ENCODE measurements around the gene ALK. TPM values are rescaled to one million over a fixed set of nuclear protein-coding genes. Genes with fewer than 3 reads are reported as not detected.

Gene ALK
- total RNA-seq, 2 donors from 2014 or later = not detected

DNA sequence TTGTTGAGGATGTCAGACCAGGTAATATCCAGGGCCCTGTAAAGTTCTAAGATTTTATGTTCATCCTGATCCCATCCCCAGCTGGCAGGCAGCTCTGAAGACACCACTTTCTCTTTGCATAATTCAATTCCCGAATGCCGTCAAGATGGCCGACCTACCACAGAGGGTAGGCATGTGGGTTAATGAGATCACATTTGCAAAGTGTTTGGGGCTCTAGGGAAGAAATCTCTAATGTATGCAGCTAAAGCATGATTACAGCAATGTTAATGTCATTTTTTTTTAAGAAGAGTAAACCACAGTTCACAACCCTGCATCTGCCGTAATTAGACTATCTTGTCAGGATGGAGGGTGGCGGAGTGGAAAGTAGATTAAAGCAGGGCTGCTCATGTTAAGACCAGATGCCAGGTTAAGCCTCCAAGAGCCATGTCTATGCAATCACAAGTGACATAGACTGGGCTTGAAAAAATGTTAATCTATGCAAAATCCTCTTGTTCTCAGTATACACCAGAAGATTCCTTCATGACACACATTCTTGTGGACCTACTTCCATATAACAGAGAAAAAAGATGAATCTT, 131.4 kb downstream of the ALK start:
- no peak overlapping the region for H3K4me3 Mint-ChIP-seq
- no peak for ATAC-seq
- no peaks in the 10 kb centered on the region for H3K36me3 Mint-ChIP-seq
- H3K9me3 Mint-ChIP-seq = no peaks in the 10 kb centered on the region
- no peak overlapping the region for H3K27ac Mint-ChIP-seq
- H3K27me3 Mint-ChIP-seq = peaks cover 13 to 30% of the 10 kb centered on the region in 2 donors
- DNase-seq (ENCODE audit: low spot score) = no peak
- H3K4me1 Mint-ChIP-seq (ENCODE audit: low read depth in 2 of 2) = no peaks in the 10 kb centered on the region

DNA sequence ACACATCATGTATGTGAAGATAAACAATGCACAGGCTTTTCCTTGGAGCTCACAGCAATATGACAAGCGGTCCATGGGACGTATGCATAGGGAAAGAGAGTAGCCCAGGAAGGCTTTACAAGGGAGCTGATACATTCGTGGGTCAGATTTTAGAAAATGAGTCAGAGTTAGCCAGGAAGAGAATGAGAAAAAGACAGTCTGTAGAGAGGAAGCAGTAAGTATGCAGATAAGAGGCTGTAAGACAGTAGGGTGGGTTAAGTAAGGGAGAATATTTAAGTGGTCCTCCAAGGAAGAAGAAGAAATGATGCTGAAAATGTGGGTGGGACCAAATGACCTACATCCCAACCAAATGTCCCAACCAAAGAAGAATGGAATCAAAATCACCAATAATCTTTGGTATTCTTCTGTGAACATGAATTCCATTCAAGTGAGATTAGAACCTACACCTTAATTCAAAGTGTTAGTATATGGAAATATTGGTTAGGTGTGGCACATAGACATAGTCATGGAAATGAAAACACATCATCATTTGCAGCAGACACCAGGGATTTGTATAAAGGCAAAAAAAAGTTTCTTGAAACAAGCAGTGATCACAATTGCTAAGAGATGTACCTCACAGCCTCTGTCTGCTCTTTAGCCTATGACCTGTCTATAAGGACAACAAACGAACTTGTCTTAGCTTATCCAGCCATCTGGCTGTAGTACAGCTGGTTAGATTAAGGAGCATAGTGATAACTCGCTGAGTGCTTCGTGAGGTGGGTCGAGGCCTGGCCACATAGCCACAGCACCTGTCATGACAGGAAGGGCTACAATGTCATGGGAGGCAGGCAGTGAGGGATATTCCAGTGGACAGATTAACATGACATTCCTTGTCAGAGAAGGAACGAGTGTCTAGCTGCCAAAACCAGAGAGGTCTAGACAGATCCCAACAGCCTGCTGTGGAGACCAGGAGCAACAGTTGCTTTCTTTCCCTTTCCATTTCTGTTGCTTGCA, 133.6 kb downstream of the ALK start:
- ATAC-seq = no peak
- Mint-ChIP-seq H3K27ac (no peak overlapping the region), H3K27me3 (peaks cover 16 to 37% of the 10 kb centered on the region in 2 donors), H3K4me3 (no peak overlapping the region), H3K9me3 (no peaks in the 10 kb centered on the region), H3K4me1 (ENCODE audit: low read depth in 2 of 2) (no peaks in the 10 kb centered on the region), H3K36me3 (no peaks in the 10 kb centered on the region)
- DNase-seq (ENCODE audit: low spot score) = no peak

DNA sequence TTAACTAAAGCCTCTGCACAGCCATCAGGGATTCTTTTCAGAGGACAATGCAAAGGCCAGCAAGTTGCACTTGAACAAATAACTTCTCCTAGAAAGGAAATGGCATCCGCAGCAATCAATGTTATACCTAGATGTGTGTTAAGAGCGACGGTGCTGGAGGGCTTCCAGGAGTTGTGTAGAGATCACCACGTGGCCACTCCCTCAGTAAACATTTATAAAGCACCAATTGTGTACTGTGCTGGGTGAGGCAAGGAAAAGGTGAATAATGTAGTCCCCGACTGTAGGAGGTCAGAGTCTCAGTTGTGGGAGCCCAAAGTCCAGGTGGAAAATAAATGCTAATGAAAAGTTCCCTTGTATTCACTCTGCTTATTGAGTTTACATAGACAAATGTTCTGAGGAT, 135.0 kb downstream of the ALK start:
- H3K4me3 Mint-ChIP-seq = no peak overlapping the region

DNA sequence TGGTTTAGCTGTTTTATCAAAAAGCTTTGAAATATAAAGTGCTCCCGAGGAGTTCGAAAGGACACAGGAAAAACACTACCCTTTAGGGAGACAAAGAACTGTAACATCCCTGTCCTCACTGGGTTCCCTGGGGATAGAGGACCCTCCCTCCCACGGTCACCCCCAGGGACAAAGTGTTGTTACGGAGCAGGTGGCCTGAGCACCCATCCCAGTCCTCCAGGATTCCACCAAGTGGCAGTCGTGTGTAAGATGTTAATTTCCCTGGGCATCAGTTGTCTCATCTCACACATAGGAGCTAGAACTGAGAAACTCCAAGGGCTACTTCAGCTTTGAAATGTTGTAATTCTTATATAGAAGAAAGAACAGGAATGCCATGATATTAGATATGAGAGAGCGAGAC, 137.7 kb downstream of the ALK start:
- Mint-ChIP-seq H3K4me1 (ENCODE audit: low read depth in 2 of 2) (no peaks in the 10 kb centered on the region), H3K27me3 (peaks cover 16 to 32% of the 10 kb centered on the region in 2 donors), H3K27ac (no peak overlapping the region), H3K9me3 (no peaks in the 10 kb centered on the region), H3K36me3 (no peaks in the 10 kb centered on the region), H3K4me3 (no peak overlapping the region)
- ATAC-seq = no peak
- no peak for DNase-seq (ENCODE audit: low spot score)

More for the DNA sequence above, 135.0 kb downstream of the ALK start:
- Mint-ChIP-seq H3K27me3 (peaks cover 16 to 32% of the 10 kb centered on the region in 2 donors), H3K9me3 (no peaks in the 10 kb centered on the region), H3K27ac (no peak overlapping the region), H3K36me3 (no peaks in the 10 kb centered on the region), H3K4me1 (ENCODE audit: low read depth in 2 of 2) (no peaks in the 10 kb centered on the region)
- no peak for ATAC-seq
- DNase-seq (ENCODE audit: low spot score) = no peak

DNA sequence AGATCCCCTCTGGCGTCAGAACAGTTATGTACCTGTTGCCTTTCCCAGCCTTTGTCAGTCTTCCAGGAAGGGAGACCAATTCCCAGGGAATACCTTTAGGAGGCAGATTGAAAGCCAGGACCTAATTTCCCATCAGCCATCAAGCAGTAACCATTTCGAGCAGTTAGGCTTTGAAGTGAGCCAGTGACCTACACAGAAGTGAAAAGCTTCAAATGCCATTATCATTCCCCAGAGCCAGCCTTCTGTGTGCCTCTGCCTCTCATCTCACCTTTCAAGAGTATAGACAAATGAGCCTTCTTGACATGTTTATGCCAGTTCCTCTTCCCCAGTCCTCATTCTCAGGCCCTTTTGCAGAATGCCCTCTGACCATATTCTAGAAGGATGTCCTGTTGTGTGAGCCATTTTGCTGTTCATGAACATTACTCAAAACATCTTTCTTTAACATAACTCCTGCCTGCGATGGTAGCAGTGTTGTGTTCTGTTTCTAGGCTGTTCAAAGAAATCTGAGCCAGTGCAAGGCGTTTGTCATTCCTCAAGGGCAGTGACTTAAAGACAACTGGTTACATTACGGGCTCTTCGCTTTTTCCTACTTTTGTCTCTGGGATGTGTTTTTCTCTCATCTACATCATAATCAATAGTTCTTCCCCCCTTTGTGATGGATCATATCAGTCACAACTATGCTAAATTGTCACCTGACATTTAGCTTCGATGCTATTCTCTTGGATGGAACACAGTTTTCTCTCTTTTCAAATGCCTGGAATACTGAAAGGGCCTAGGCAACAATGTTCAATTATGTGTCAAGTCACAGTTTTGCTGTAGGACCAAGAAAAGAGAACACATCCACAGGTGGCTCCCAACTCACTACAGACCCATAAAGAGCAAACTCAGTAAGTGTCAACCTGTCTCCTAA, 138.6 kb downstream of the ALK start:
- no peaks in the 10 kb centered on the region for H3K9me3 Mint-ChIP-seq
- ATAC-seq = no peak
- H3K36me3 Mint-ChIP-seq = no peaks in the 10 kb centered on the region
- H3K4me1 Mint-ChIP-seq (ENCODE audit: low read depth in 2 of 2) = no peaks in the 10 kb centered on the region
- no peak overlapping the region for H3K4me3 Mint-ChIP-seq
- no peak overlapping the region for H3K27ac Mint-ChIP-seq
- no peak for DNase-seq (ENCODE audit: low spot score)
- H3K27me3 Mint-ChIP-seq = peaks cover 14 to 31% of the 10 kb centered on the region in 2 donors

DNA sequence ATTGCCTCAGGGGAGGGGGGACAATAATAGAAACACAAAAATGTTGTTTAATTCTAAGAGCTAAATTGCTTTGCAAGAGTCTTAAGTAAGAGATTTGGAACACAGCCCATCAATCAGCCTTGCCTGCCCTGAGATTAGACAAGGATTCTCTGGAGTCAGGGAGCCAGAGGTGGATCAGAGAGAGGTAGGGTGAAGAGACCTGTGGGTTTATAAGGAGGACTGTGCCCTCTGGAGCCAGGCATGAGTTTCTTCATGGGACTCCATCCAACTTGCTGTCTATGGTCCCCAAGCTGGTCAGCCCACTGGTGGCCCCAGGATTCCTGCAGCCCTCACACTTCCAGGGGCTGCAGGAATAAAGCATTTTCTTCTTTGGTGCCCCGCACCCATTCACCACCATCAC, 139.3 kb downstream of the ALK start:
- no peaks in the 10 kb centered on the region for H3K9me3 Mint-ChIP-seq
- H3K27me3 Mint-ChIP-seq = peaks cover 10 to 24% of the 10 kb centered on the region in 2 donors
- ATAC-seq (no peak), DNase-seq (ENCODE audit: low spot score) (no peak)
- H3K4me3 Mint-ChIP-seq = no peak overlapping the region
- no peaks in the 10 kb centered on the region for H3K4me1 Mint-ChIP-seq (ENCODE audit: low read depth in 2 of 2)
- H3K27ac Mint-ChIP-seq = no peak overlapping the region
- H3K36me3 Mint-ChIP-seq = no peaks in the 10 kb centered on the region

DNA sequence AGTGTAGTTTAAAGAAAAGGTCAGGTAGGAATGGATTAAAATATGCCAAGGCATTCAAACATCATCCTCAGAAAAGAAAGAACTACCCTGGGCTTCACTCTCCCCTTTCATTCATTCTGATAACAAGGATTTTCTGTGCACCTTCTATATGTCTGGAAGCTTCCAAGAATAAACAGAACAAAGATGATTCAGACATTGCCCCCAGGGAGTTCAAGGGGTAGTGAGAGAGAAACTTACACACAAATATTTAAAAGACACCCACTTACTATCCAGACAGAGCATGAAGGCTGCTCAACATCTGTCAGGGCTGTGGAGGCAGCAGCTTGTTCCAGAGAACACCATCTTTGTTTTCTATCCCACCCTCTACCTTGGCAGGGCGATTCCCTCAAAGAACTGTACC, 140.5 kb downstream of the ALK start:
- Mint-ChIP-seq H3K4me3 (no peak overlapping the region), H3K27ac (no peak overlapping the region), H3K4me1 (ENCODE audit: low read depth in 2 of 2) (no peaks in the 10 kb centered on the region), H3K36me3 (no peaks in the 10 kb centered on the region), H3K27me3 (peaks cover 8 to 18% of the 10 kb centered on the region in 2 donors), H3K9me3 (no peaks in the 10 kb centered on the region)
- DNase-seq (ENCODE audit: low spot score) = no peak
- no peak for ATAC-seq

DNA sequence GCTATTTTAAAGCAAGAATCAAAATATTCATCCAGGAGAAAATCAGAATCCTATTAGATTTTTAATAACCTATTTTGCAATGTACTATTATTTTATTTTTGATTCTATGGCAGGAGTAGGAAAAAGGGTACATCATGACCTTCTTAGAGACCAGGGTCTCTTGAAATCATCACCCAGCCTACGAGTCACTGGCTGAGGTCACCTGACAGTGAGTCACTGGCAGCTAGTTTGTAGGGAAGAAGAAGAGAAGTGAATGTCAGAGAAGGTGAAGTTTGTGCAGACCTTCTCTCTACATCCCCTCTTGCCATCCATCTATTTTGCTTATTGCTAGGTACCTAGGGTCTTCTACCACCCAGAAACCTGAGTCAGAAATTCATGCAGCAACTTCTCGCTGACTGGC, 144.2 kb downstream of the ALK start:
- H3K36me3 Mint-ChIP-seq = no peaks in the 10 kb centered on the region
- no peak overlapping the region for H3K27ac Mint-ChIP-seq
- DNase-seq (ENCODE audit: low spot score) = no peak
- peaks cover 10 to 16% of the 10 kb centered on the region in 2 donors for H3K27me3 Mint-ChIP-seq
- H3K9me3 Mint-ChIP-seq = no peaks in the 10 kb centered on the region
- no peak overlapping the region for H3K4me3 Mint-ChIP-seq
- no peak for ATAC-seq
- H3K4me1 Mint-ChIP-seq (ENCODE audit: low read depth in 2 of 2) = no peaks in the 10 kb centered on the region

DNA sequence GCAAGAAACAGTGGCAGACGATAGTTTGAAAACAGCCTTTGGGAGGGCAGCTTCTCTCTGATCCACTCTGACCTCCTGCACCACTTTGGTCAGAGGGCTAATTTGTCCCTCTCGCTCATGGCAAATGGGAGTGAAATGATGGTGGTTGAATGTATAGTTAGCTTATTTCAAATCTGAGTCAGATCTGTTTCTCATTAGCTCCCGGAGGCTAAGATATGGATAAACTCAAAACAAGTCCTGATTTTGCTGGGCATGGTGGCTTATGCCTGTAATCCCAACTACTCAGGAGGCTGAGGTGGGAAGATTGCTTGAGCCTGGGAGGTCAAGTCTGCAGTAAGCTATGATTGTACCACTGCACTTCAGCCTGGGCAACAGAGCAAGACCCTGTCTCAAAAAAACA, 145.0 kb downstream of the ALK start:
- DNase-seq (ENCODE audit: low spot score) (no peak), ATAC-seq (no peak)
- Mint-ChIP-seq H3K9me3 (no peaks in the 10 kb centered on the region), H3K4me1 (ENCODE audit: low read depth in 2 of 2) (no peaks in the 10 kb centered on the region), H3K4me3 (no peak overlapping the region), H3K27ac (no peak overlapping the region), H3K36me3 (no peaks in the 10 kb centered on the region), H3K27me3 (peaks cover 13 to 21% of the 10 kb centered on the region in 2 donors)

DNA sequence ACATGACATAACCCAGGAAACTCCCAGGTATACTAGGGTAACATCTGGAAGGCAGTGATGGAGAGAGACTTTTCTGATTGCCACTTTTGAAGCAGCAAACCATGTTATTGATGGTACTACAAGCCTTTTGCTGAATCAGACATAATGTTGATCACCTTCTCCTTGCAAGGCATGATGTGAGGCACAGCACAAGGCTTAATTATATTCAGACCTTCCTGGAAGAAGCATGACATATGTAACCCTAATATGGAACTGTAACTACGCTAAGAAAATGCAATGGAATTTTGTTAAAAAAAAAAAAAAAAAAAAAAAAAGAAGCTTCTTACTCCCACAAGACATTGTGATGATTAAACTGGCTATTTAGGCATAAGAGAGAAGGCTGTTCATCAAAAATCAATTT, 145.4 kb downstream of the ALK start:
- DNase-seq (ENCODE audit: low spot score) (no peak), ATAC-seq (no peak)
- Mint-ChIP-seq H3K36me3 (no peaks in the 10 kb centered on the region), H3K27ac (no peak overlapping the region), H3K27me3 (peaks cover 14 to 25% of the 10 kb centered on the region in 2 donors), H3K4me1 (ENCODE audit: low read depth in 2 of 2) (no peaks in the 10 kb centered on the region), H3K9me3 (no peaks in the 10 kb centered on the region), H3K4me3 (no peak overlapping the region)

DNA sequence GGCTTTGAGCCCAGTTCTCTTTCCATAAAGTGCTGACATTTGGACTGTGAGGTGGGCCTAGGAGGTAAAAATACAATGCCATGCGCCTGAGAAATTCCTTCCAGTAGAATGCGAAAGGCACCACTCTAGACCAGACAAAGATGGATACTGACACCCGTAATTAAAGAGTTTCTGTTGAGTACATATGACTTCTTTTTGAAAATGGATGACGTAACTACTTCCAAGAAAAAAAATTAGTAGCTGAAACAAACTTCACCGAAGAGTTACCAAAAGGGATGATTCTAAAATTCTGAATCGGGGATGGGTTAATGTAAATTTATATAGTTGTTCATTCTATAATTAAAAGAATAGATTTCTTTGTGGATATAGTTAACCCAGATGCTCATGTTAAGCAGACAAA, 146.8 kb downstream of the ALK start:
- Mint-ChIP-seq H3K4me3 (no peak overlapping the region), H3K36me3 (no peaks in the 10 kb centered on the region), H3K9me3 (no peaks in the 10 kb centered on the region), H3K27me3 (peaks cover 17 to 35% of the 10 kb centered on the region in 2 donors), H3K27ac (no peak overlapping the region), H3K4me1 (ENCODE audit: low read depth in 2 of 2) (no peaks in the 10 kb centered on the region)
- no peak for ATAC-seq
- no peak for DNase-seq (ENCODE audit: low spot score)

DNA sequence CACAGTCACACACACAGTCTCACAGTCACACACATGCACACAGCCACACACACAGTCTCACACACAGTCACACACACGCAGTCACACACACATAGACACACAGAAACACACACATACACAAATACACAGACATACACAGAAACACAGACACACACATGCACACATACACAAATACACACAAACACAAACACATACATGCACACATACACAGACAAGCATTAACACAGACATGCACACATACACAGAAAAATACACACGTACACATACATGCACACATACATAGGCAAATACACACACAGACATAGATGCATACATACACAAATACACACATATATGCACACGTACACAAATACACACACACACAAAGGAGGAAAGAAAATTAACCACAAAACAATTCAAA, 150.5 kb downstream of the ALK start:
- no peaks in the 10 kb centered on the region for H3K36me3 Mint-ChIP-seq
- ATAC-seq (no peak), DNase-seq (ENCODE audit: low spot score) (no peak)
- H3K9me3 Mint-ChIP-seq = no peaks in the 10 kb centered on the region
- H3K4me3 Mint-ChIP-seq = no peak overlapping the region
- H3K4me1 Mint-ChIP-seq (ENCODE audit: low read depth in 2 of 2) = no peaks in the 10 kb centered on the region
- peaks cover 23 to 48% of the 10 kb centered on the region in 2 donors for H3K27me3 Mint-ChIP-seq
- no peak overlapping the region for H3K27ac Mint-ChIP-seq

DNA sequence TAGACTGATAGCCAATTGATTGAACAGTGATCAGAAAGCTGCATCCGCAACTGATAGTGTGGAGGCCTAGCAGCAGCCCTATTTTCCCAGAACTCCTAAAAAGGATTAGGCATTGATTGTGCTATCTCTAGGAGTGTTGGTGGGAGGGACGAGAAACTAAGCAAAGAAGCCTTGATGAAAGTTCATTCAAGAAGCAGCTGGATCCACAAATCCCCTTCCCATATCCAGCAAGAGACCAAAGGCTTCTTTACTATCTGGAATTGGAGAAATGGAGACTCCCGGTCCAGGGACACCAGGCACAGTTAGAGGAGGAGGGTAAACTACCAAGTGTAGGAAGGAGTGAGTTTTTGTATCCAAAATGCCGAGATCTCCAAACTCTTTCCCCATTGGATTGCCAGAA, 151.5 kb downstream of the ALK start:
- Mint-ChIP-seq H3K4me1 (ENCODE audit: low read depth in 2 of 2) (no peaks in the 10 kb centered on the region), H3K9me3 (no peaks in the 10 kb centered on the region), H3K36me3 (no peaks in the 10 kb centered on the region), H3K27ac (no peak overlapping the region), H3K4me3 (no peak overlapping the region), H3K27me3 (peaks cover 21 to 50% of the 10 kb centered on the region in 2 donors)
- DNase-seq (ENCODE audit: low spot score) (no peak), ATAC-seq (no peak)

Measured in natural killer cell treated with Interleukin-12 subunit alpha and Interleukin-12 subunit beta and Interleukin-15 and Interleukin-18, amount 100 ng/mL, for 72 hours (primary cell).